Measurements from ENCODE around the gene GZMM.

- TF ChIP-seq, protein P1, sequence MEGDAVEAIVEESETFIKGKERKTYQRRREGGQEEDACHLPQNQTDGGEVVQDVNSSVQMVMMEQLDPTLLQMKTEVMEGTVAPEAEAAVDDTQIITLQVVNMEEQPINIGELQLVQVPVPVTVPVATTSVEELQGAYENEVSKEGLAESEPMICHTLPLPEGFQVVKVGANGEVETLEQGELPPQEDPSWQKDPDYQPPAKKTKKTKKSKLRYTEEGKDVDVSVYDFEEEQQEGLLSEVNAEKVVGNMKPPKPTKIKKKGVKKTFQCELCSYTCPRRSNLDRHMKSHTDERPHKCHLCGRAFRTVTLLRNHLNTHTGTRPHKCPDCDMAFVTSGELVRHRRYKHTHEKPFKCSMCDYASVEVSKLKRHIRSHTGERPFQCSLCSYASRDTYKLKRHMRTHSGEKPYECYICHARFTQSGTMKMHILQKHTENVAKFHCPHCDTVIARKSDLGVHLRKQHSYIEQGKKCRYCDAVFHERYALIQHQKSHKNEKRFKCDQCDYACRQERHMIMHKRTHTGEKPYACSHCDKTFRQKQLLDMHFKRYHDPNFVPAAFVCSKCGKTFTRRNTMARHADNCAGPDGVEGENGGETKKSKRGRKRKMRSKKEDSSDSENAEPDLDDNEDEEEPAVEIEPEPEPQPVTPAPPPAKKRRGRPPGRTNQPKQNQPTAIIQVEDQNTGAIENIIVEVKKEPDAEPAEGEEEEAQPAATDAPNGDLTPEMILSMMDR (IDR thresholded peaks at IDR 0.05 in 4 of 5, conservative IDR thresholded peaks at IDR 0.05 in 1 of 5), result no peak
- TF ChIP-seq POLR2A (IDR thresholded peaks at IDR 0.05), result no peak
Observed at GRCh38 chr19:530134-531008, 13.5 kb upstream of the GZMM start.

Measured in gastrocnemius medialis (tissue), 4 donors.